Measurements from ENCODE around the gene AKT1.

- TF ChIP-seq, protein P1, sequence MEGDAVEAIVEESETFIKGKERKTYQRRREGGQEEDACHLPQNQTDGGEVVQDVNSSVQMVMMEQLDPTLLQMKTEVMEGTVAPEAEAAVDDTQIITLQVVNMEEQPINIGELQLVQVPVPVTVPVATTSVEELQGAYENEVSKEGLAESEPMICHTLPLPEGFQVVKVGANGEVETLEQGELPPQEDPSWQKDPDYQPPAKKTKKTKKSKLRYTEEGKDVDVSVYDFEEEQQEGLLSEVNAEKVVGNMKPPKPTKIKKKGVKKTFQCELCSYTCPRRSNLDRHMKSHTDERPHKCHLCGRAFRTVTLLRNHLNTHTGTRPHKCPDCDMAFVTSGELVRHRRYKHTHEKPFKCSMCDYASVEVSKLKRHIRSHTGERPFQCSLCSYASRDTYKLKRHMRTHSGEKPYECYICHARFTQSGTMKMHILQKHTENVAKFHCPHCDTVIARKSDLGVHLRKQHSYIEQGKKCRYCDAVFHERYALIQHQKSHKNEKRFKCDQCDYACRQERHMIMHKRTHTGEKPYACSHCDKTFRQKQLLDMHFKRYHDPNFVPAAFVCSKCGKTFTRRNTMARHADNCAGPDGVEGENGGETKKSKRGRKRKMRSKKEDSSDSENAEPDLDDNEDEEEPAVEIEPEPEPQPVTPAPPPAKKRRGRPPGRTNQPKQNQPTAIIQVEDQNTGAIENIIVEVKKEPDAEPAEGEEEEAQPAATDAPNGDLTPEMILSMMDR (IDR thresholded peaks at IDR 0.05): no peak
- no peak for TF ChIP-seq POLR2A (IDR thresholded peaks at IDR 0.05)
These were observed 4.1 kb downstream of the AKT1 start for GRCh38 chr14:104791425-104791824.
